Measurements from ENCODE around the gene IGIP. TPM values are rescaled to one million over a fixed set of nuclear protein-coding genes. Genes with fewer than 3 reads are reported as not detected.

The IGIP gene
- total RNA-seq, 4 donors from 2014 or later, result 21.7 to 26.6 (median 24.4) TPM

- TF ChIP-seq CTCF (IDR thresholded peaks at IDR 0.05; ENCODE audit: low read depth), result no peak
Observed at GRCh38 chr5:140176031-140176387, 50.3 kb downstream of the IGIP start.

- no peak for TF ChIP-seq CTCF (IDR thresholded peaks at IDR 0.05; ENCODE audit: low read depth)
Observed at GRCh38 chr5:140178086-140178410, 52.3 kb downstream of the IGIP start.

- TF ChIP-seq CTCF (IDR thresholded peaks at IDR 0.05; ENCODE audit: low read depth), result no peak
Observed at GRCh38 chr5:140178482-140179116, 52.9 kb downstream of the IGIP start.

Other genes starting within 250 kb of the IGIP start
- 10 to 100 TPM in 1 of 4 donors, 1 to 10 TPM in 3; 4.1 to 13.2 (median 7.0) TPM for gene NRG2, start 82.6 kb upstream of the IGIP start, total RNA-seq
- gene PURA, start 11.8 kb upstream of the IGIP start, total RNA-seq, result 10 to 100 TPM; 25.6 to 41.7 (median 31.5) TPM
- gene CYSTM1, start 49.3 kb downstream of the IGIP start, total RNA-seq, result 100 to 1,000 TPM in 2 of 4 donors, 10 to 100 TPM in 2; 88.9 to 115 (median 106) TPM
- gene PFDN1, start 177.2 kb downstream of the IGIP start, total RNA-seq, result 100 to 1,000 TPM in 2 of 4 donors, 10 to 100 TPM in 2; 70.2 to 116 (median 90.9) TPM
- gene HBEGF, start 220.7 kb downstream of the IGIP start, total RNA-seq, result 10 to 100 TPM in 3 of 4 donors, 1 to 10 TPM in 1; 8.1 to 48.4 (median 22.2) TPM
- under 1 TPM in 2 of 4 donors, not detected in 2; 0.17 to 0.22 TPM for gene SLC4A9, start 234.3 kb downstream of the IGIP start, total RNA-seq

Measured in subcutaneous adipose tissue (tissue), 4 donors.